ENCODE data around the gene SYDE2.
A peak's percentile ranks its signal among the peaks of the same experiment; 100 is the strongest.
"Not testable (repeated sequence)": the region's sequence is repeated elsewhere in the genome, so short reads cannot be mapped to it uniquely, and the experiment has no call there.

Gene SYDE2

GRCh38 chr1:85171721-85172120 lies 29.1 kb downstream of the SYDE2 start:
- DNase-seq = no peak

- DNase-seq = no peak
Measured at GRCh38 chr1:85168884-85169283, 31.9 kb downstream of the SYDE2 start.

- no peak for DNase-seq
Measured at GRCh38 chr1:85166351-85166750, 34.5 kb downstream of the SYDE2 start.

- DNase-seq = no peak
Measured at GRCh38 chr1:85158910-85159309, 41.9 kb downstream of the SYDE2 start.

- no peak for DNase-seq
Measured at GRCh38 chr1:85157436-85157835, 43.4 kb downstream of the SYDE2 start.

GRCh38 chr1:85153149-85153891 lies 47.5 kb downstream of the SYDE2 start:
- DNase-seq = no peak

- DNase-seq = no peak
Measured at GRCh38 chr1:85151446-85151845, 49.4 kb downstream of the SYDE2 start.

- no peak for DNase-seq
Measured at GRCh38 chr1:85149805-85150204, 51.0 kb downstream of the SYDE2 start.

GRCh38 chr1:85148524-85149250 lies 52.1 kb downstream of the SYDE2 start:
- DNase-seq = no peak

- DNase-seq = no peak
Measured at GRCh38 chr1:85146972-85147359, 53.9 kb downstream of the SYDE2 start.

GRCh38 chr1:85146298-85146971 lies 54.4 kb downstream of the SYDE2 start:
- DNase-seq = not testable (repeated sequence)

- DNase-seq = no peak
Measured at GRCh38 chr1:85144351-85144750, 56.5 kb downstream of the SYDE2 start.

GRCh38 chr1:85142753-85143152 lies 58.1 kb downstream of the SYDE2 start:
- DNase-seq = no peak

GRCh38 chr1:85138439-85138838 lies 62.4 kb downstream of the SYDE2 start:
- not testable (repeated sequence) for DNase-seq

GRCh38 chr1:85137660-85138059 lies 63.2 kb downstream of the SYDE2 start:
- DNase-seq = peak in 31 of 56 donors; percentile 3 to 54 (median 23)

- no peak for DNase-seq
Measured at GRCh38 chr1:85135392-85135798, 65.4 kb downstream of the SYDE2 start.

- DNase-seq = peak in 4 of 56 donors; percentile 16 to 26 (median 19)
Measured at GRCh38 chr1:85134583-85135391, 66.0 kb downstream of the SYDE2 start.

GRCh38 chr1:85133565-85134159 lies 67.2 kb downstream of the SYDE2 start:
- no peak for DNase-seq

- no peak for DNase-seq
Measured at GRCh38 chr1:85132078-85132720, 68.6 kb downstream of the SYDE2 start.

GRCh38 chr1:85128316-85128715 lies 72.5 kb downstream of the SYDE2 start:
- no peak for DNase-seq
